Stimulated activated CD8-positive, alpha-beta memory T cell treated with anti-CD3 and anti-CD28 coated beads, Interleukin-7, amount 100 ng/mL, for 48 hours (primary cell): Measurements from ENCODE around the gene SLC26A1.

Source experiments
- DNase-seq, 2 donors: peaks; one replicate each; pipeline ENCODE4 v3.0.0-alpha.2; 2020; ENCODE audit warnings: low read depth in 1 of 2; ENCODE audit errors: extremely low read depth in 1 of 2

Gene SLC26A1, protein sequence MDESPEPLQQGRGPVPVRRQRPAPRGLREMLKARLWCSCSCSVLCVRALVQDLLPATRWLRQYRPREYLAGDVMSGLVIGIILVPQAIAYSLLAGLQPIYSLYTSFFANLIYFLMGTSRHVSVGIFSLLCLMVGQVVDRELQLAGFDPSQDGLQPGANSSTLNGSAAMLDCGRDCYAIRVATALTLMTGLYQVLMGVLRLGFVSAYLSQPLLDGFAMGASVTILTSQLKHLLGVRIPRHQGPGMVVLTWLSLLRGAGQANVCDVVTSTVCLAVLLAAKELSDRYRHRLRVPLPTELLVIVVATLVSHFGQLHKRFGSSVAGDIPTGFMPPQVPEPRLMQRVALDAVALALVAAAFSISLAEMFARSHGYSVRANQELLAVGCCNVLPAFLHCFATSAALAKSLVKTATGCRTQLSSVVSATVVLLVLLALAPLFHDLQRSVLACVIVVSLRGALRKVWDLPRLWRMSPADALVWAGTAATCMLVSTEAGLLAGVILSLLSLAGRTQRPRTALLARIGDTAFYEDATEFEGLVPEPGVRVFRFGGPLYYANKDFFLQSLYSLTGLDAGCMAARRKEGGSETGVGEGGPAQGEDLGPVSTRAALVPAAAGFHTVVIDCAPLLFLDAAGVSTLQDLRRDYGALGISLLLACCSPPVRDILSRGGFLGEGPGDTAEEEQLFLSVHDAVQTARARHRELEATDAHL

DNA sequence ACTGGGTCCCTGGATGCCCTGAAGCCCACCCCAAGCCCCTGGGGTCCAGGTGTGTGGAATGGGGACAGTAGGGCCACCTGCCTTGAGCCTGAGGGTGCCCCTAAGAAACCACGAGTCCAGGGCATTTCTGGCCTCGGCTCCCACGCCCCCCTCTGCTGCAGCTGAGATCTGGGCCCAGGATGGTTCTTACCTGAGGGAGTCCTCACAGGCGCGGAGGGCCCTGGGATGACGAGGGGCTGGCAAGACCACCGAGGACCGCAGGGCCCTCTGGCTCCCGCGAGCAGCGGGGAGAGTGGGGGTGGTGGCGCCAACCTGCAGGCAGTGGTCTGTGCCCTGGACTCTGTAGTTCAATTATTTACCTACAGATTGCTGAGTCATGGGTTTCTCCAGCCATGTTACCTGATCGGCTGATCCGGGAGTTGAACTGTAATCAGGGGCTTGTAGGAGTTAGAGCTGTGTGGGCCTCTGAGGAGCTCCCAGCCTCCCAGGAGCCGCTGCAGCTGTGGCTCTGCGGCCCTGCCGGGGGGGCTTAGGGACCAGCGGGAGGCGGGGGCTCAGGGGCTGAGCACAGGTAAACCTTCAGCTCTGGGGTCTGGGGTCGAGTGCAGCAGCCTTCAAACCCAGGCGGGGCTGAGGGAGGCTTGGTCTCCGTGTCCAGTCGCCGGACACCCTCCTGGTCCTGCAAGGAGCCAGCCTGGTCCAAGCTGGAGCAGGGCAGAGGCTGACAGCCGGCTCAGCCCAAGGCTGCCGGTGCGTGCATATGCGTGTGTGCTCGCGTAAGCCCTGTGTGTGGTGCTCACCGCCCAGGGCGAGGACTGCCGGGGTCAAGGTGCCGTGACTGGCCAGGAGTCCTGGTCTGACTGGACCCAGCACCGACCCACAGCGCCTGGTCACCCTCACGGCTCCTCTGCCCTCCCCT is at the start of gene SLC26A1:
SLC26A1 (minus strand) TSS at position 294 of the 919 bp plus-strand sequence. CDS start 1,701 bp downstream, outside the sequence.
- no peak for DNase-seq

DNA sequence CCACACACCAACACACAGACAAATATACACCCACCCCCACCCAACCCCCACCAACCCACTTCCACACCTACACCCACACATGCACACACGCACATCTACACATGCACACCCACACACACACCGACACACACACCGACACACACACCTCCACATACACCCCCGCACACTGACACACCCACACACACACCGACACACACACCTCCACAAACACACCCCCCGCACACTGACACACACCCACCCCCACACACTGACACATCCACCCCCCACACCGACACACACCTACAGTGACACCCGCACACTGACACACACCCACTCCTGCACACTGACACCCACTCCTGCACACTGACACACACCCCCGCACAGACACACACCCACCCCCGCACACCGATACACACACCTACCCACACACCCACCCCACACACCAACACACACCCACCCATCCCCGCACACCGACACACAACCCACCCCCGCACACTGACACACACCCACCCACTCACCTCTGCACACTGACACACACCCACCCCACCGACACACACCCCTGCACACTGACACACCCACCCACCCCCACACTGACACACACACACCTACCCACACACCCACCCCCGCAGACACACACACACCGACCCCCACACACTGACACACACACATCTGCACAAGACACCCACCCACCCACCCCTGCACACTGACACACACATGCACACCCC is 49.3 kb upstream of the SLC26A1 start:
- no peak for DNase-seq

DNA sequence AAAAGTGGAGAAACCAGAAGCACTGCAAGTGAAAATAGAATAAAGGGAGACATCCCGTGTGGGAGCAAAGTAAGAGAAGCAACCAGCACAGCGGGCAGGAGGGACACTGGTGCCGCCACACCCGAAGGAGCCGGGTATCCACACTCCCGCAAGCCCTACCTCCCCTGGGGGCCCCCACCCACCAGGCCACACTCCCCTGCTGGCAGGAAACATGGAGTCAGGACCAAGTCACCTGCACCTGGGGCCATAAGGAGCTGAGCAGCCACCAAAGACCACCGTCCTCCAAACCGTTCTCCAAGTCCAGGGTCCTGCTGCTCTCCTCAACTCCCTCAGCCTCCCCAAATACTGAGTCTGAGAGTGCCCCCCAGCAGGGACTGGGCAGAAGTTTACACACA is 48.7 kb upstream of the SLC26A1 start:
- DNase-seq: no peak

DNA sequence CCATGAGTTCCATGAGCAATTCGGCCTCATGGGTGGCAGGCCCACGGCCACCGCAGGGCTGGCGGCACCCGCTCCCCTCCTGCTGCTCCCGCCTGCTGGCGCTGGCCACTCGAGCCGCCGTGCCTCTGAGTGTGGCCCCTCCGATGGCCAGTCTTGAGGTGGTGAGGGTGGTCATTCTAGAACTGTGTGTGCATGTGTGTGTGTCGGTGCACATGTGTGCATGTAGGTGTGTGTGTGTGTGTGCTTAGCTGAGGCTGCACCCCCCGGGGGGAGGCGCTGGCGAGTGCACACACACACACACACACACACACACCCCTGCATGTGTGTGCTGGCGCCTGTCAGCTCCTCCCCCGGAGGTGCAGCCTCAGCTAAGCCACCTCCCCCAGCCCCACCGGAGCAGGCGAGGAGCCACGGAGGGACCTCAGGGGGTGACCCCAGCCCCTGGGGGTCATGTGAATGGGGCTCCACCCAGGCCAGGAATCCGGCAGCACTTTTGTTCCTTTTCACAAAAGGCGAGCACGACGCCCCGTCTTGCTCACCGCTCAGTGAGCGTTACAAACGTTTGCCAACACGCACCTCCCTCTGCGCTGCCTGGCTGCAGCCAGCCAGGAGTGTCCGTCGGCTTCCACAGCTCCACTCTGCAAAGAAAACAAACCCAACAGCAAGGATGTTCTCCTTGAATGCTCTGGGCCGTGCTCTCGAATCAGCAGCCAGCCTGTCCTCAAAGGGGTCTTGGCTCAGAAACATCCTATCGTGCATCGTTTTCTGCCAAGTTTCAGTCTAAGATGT is 48.1 kb upstream of the SLC26A1 start:
- DNase-seq: no peak

DNA sequence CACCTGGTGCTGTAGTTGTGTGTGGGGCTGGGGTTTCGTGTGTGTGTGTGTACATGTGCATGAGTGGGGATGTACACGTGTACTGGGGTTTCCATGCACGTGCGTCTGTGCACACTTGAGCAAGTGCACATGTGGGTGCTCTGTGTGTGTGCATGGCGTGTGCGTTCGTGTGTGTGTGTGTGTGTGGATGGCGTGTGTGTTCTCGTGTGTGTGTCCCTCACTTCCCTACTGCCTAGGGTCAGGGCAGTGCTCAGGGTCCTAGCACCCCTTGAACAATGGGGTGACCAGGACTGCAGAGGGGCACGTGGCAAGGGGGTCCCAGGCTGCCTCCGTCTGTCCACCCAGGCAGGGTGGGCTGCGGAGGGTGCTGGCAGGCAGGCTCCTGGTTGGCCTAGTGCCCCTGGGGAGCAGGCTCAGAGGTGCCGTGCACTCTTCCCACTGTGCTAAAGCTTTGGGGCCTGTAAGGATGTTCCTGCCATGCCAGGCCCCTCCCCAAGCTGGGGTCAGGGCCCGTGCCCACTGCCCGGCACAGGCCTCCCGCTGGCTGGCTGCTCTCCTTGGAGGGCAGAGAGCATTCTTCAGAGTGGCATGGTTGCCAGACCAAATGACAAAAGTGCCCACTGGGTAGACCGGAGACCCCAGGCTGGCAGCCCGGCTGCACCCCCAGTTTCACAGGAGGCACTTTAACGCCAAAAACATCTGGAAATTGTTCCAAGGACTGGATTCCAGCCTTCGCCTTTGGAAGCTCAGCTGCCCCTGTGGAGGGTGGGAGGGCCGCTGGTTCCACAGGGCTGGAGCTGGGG is 47.3 kb upstream of the SLC26A1 start:
- DNase-seq: no peak

DNA sequence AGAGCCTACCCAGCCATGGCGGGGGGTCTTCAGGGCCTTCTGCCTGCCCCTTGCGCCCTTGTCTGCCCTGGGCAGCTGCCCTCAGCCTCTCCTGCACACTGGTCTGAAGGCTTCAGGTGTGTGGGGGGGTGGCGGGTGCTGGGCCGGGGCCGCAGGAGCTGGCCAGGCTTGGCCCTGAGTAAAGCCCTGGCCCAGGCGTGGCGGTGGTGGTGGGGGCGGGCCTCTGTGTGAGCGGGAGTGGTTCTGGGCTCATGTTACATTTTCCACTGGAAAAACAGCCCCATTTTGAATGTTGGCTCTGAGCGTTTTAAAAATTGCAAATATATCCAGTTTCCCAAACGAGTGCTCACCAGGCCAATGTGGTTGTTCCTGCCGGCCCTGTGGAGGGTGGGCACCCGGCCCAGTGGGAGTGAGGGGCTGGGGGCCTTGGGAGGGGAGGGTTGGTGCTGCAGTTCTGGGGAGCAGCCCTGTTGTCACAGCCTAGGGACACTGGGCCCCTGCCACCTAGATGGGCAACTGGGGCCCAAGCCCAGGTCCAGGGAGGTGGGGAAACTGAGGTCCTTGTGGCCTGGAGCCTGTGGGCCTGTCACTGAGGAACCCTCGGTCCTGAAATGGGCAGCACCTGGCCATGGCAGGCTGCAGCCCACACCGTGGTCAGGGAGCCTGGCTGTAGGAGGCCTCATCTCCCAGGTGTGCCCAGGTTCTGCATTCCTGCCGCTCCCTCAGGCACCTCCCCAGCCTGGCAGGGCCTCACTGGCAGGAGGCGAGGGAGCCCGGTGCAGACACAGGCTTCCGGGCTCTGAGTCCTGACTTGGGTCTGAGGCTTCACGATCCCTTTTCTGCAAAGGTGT is 46.5 kb upstream of the SLC26A1 start:
- DNase-seq: no peak

DNA sequence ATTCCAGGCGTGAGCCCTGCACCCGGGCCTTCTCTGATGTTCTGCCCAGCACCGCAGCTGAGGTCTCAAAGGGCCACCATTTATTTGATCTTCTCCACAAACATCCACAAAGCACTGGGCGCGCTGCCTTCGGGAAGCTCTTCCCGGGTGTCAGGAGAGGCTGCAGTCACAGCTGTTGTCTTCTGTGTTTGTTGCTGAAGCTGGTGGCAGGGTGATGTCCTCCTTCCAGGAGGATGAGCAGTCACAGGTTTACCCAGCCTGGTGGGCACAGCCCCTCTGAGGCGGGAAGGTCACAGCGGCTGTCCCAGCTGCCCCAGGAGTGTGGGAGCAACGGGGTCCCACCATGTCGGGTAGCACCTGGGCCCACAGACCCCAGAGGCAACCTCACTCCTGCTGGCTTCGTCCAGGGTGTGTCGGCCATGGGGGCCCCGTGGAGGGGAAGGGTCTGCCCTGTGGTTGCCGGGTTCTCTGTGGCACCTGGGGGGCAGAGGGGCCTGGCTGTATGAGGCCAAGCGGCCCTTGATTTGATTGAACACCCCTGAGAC is 45.8 kb upstream of the SLC26A1 start:
- no peak for DNase-seq

DNA sequence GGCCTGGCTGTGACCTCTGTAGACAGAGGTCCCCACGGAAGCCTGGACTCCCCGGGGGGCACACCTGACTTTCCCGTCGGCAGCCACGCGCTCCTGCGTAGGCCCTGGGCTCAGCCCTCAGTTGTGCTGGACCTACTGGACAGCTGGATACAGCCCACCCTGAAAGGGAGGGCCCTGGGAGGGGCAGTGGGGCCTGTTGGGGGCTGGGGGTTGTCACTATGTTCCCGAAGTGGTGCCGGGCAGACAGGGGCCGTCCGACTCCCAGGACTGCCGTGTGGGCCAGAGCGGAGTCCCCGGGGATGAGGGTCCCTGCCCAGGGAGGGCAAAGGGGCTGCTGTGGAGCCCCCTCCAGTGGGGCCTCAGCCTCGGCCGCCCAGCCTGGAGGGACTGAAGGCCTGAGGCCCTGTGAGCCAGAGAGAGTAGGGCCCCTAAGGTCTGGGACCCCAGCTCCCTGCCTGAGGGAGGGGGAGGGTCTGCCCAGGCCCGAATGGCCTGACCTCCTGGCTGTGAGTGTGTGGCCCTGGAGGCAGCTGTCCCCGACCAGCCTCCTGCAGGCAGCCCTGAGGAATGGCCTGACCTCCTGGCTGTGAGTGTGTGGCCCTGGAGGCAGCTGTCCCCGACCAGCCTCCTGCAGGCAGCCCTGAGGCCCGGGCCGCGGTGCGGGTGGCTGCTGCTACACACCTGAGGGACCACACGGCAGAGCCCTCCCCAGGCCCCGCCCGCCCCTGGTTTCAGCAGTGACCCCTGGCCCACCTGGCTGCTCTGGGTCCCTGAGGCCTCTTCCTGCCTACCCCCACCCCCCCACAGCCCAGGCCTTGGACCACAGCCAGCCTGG is 44.0 kb upstream of the SLC26A1 start:
- no peak for DNase-seq

DNA sequence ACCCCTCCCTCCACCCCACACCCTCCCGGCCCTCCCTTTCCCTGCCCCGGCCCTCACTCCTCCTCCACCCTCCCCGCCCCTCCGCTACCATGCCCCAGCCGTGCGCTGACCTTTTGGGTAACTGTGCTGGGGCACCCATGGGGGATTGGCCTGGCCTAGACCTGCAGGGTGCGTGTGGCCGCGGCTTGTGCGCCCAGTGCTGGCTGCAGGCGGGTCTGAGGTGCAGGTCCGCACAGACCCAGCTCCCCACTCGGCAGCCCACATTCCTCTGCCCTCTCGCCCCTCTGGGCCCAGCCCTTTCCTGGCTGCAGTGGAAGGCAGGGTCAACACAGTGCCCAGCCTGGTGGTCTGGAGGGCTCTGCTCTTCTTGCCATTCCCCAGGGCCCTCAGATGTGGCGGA is 42.9 kb upstream of the SLC26A1 start:
- DNase-seq: no peak

DNA sequence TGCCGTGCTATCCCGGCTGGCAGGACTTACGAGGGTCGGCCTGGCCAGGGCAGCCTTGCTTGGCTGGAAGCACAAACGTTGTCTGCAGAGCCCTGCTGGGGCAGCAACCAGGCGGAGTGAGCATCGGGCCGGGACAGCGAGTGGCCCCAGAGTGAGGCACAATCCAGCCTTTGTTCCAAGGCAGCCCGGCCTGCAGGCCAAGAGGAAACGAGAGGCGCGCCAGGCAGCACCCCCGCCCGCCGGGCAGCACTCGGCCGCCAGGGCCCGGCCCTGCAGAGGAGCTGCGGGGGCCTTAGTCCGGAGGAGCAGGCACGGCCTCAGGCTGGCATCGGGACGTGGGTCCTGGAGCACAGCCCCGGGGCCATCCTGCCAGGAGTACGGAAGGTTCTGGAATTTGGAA is 42.3 kb upstream of the SLC26A1 start:
- no peak for DNase-seq

DNA sequence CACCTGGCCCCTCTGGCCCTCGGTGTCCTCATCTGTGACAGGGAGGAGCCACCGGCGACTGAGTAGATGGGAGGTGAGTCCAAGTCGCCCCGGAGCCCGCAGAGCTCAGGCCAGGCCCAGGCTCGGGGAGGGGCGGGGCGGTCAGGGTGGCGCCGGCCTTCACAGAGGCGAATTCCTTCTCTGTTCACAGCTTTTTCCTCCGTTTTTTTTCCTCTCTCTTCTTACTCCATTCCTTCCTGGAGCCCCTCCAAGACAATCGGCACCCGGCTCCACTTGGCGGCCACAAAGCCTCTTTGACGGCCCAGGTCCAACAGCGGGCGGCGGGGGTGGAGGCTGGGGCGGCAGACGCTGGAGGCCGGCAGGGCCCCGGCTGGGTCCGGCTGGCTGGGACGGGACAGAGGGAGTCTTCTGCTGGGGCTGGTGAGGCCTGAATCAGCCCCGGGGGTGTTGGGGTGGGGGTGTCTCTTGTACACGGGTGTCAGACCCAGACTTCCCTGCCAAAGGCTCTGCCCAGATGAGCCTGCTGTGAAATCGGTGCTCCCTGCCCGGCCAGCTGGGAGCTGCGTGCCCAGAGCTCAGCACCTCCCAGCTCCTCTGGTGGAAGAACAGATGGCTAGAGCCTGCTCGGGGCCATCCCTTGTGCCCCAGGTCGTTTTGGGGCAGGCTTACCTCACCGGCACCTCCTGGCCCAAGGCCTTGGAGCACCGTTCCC is 40.8 kb upstream of the SLC26A1 start:
- DNase-seq: no peak

DNA sequence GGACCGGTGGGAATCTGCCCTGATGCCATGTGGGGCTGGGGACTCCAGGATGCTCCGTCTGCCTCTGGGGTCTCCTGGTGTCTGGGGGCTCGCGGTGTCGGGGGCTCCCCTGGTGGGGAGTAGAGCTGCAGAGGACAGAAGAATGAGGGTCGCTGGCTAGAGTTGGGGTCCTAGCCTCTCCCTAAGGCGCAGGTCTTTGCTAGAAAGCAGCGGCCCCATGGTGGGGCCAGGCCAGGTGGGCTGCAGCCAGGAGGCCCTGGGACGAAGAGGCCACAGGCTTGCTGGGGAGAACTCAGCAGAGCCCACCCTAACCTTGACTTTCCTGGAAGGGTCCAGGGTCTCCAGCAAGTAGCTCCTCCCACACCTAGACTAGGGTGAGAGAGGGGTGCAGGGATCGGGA is 39.7 kb upstream of the SLC26A1 start:
- no peak for DNase-seq

DNA sequence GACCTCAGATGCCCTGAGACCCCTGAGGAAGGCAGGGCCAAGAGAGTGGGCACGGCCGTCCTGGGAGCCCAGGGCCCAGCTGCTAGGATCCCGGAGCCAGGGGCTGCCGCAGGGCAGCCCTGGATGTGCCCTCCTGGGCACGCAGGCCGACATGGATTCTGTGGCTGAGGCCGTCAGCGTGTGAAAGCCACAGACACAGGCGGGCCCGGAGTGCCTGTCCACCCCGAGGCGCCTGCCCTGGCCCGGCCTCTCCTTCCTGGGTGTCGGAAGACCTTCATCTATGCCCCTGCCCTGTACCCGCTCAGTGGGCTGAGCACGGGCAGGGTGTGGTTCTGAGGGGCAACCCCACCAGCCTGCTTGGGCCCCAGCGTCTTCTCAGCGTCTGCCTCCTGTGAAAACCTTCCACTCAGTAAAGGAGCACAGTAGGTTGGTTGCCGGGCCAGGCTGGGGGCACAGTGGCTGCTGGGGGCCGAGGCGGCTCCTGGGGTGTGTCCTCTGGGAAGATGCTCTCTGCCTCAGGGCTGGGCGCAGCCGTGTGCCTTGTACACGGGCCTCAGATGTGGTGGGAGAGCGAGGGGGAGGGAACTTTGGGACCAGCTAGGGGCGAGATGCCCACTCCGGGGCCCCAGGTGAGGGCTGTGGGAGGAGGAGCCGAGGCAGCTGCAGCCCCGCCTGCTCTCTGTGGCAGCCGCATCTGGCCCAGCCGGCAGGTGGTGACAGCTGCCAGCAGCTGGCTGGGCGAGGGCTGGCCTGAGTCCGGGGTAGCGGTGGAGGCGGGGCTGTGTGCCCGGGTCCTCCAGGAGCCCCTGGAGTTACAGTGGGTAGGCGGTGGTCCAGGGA is 39.0 kb upstream of the SLC26A1 start:
- no peak for DNase-seq

DNA sequence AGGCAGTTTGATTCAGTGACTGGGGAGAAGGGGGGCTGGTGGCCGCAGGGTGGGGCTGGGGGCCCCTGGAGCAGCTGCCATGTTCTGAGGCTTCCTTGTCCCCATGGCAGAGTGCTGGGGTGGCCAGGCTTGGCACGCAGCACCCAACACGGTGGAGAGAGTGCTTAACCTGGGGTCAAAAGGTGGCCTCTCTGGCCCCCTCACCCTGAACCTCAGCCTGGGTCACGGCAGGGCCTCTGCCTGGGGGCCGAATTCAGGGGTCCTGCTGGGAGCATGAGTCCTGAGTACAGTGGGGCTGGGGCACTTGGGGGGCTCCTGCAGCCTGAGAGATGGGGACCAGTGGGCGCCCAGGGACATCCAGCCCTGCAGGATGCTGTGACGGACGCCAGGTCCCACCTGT is 38.1 kb upstream of the SLC26A1 start:
- no peak for DNase-seq

DNA sequence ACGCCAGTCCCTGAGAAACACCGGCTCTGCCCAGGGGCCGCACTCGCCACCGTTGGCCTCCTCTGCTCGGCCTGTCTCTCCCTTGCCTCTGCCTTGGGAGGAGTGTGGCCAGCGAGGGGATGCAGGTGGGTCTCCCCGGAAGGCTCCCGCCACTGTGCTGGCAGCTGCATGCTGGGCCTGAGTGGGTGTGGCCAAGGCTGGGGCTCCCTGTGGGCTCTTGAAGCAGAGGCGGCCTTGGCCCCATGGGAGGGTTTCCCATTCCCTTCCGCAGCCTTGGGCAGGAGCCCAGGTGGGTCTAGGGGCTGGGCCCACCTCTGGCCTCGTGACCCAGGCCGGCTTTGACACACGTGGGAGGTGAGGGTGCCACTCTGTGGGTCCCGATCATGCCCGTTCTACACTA is 37.4 kb upstream of the SLC26A1 start:
- DNase-seq: no peak

DNA sequence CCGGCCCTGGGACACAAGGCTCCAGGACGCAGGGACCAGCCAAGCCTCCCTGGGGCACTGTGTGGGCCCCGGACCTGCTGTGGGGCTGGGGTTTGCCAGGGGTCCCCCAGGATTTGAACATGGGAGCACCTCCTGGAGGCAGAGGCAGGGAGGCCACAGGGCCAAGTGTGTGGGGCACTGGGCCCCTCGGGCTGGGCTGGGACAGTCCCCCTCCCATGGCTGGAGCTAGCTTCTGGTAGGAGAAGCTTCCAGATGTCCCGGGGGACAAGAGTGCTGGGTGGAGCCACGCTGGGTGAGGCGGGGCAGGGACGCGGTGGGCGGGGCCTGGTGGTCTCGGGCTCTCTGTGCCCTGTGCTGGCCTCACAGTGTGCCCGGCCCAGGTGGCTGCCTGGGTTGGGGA is 36.8 kb upstream of the SLC26A1 start:
- DNase-seq: no peak
